SJSA1 (cell line): ENCODE measurements around the gene TBC1D17. TPM values are rescaled to one million over a fixed set of nuclear protein-coding genes. Genes with fewer than 3 reads are reported as not detected.
A peak's percentile ranks its signal among the peaks of the same experiment; 100 is the strongest.

Source experiments
- DNase-seq, 2 experiments: peaks; one replicate each; pipeline ENCODE4 v3.0.0-alpha.2; 2015 to 2020; ENCODE audit warnings: low spot score in 2 of 2, low read depth in 1 of 2
- H3K27ac ChIP-seq: fragments of 250-450 bp; sonication (Bioruptor Pico); 2 replicates; pipeline ENCODE4 v1.5.1; 2020; ENCODE audit warnings: mild to moderate bottlenecking, moderate library complexity
- H3K27me3 ChIP-seq: fragments of 250-450 bp; sonication (Bioruptor Pico); replicated peaks from 2 replicates; pipeline ENCODE4 v1.5.1; 2020; ENCODE audit warnings: mild to moderate bottlenecking, moderate library complexity
- H3K36me3 ChIP-seq: fragments of 250-450 bp; sonication (Bioruptor Pico); 2 replicates; pipeline ENCODE4 v1.5.1; 2020; ENCODE audit warnings: mild to moderate bottlenecking
- H3K4me1 ChIP-seq: fragments of 250-450 bp; sonication (Bioruptor Pico); replicated peaks from 2 replicates; pipeline ENCODE4 v1.6.1; 2021; ENCODE audit warnings: mild to moderate bottlenecking
- H3K4me3 ChIP-seq: fragments of 250-450 bp; sonication (Bioruptor Pico); 2 replicates; pipeline ENCODE4 v1.5.1; 2020; ENCODE audit warnings: mild to moderate bottlenecking
- H3K9me3 ChIP-seq: fragments of 250-450 bp; sonication (Bioruptor Pico); replicated peaks from 2 replicates; pipeline ENCODE4 v1.5.1; 2020; ENCODE audit warnings: mild to moderate bottlenecking
- total RNA-seq: library from RNA; depleted of rRNA; stranded (reverse); fragments of >200 nt; shearing (Covaris generic); gene quantifications from 2 replicates; pipeline ENCODE4 v1.2.3, GENCODE V29; 2014

The TBC1D17 gene
- total RNA-seq, 1 experiment from 2014 or later = 3.9 TPM

DNA sequence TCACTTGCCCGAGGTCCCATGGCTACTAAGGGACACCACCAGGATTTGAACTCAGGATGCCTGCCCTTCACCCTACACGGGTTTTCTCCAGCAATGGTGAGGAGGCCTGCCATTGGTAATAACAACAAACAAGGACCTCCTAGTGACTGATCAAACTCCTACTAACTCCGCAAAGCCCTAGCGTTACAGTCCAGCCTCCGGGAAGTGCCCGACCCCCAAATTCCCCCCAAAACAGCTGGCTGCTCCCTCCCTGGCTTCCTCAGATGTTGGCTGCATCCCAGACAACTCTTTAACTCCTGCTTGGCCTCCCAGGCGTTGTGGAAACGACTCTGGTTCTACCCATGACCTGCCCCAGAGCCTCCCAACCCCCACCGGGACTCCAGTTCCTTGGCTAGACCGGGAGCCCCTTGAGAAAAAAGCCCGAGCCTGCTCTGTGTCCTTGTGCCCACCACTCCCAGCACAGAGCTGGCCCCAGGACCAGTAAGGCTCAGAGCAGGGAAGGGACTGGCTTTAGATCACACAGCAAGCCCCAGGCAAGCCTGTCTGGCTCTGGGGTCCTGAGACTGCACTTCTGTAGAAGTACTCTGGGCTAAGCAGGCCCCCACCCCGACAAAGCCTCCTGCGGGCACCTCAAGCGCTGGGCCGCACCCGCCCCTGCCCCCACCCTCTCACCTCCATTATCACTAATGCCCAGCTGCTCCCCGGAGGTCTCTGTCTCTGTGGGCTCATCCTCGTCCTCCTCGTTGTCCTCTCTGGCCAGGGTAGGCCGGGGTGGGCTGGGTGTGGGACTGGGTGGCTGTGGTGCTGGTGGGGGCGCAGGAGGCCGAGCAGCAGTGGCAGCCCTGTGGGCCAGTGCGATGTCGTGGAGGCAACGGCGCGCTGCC lies 5.0 kb upstream of the TBC1D17 start:
- Histone ChIP-seq H3K27me3 (no peaks in the 10 kb centered on the region), H3K27ac (no peak overlapping the region)
- no peak for DNase-seq

DNA sequence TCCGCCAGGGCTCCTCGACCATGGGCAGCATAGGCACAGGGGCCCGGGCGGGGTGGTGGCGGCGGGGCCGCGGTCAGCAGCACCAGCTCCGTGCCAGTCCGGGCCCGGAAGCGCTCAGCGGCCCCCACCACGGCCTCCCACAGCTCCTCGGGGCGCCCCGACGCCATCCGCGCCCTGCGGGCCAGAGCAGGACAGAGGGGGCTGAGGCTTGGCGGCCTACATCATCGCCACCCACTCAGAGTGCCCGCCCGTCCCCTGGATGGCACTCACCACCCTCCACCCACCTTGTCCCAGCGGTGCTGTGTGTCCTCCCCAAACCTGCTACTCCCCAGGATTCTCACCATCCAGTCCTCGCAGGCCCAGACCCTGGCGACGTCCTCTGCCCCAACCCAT lies 4.4 kb upstream of the TBC1D17 start:
- Histone ChIP-seq H3K27me3 (no peaks in the 10 kb centered on the region), H3K4me1 (peaks cover 20% of the 10 kb centered on the region), H3K27ac (no peak overlapping the region), H3K4me3 (no peak overlapping the region), H3K36me3 (peaks cover 17% of the 10 kb centered on the region), H3K9me3 (no peaks in the 10 kb centered on the region)
- DNase-seq = no peak

More for the DNA sequence above, 5.0 kb upstream of the TBC1D17 start:
- Histone ChIP-seq H3K9me3 (no peaks in the 10 kb centered on the region), H3K4me3 (no peak overlapping the region), H3K36me3 (peaks cover 17% of the 10 kb centered on the region), H3K4me1 (peaks cover 22% of the 10 kb centered on the region)

DNA sequence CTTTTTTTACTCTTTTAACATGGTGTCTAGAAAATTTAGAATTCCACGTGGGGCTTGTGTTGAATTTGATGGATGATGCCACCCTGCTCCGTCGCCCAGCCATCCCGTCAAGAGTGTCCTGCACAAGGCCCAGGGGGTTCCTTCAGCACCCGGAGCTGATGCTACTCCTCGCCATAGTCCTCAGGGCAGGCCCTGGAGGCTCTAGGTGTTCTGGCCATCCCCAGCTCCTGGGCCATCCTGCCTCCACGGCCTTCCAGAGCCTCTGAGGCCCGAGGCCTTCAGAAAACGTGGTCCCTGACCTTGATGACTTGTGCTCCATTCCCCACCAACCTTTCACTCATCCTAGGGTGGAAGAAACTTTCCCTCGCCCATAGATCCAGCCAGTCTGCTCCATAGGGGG lies 3.7 kb upstream of the TBC1D17 start:
- H3K27ac ChIP-seq = no peak overlapping the region
- no peak overlapping the region for H3K4me3 ChIP-seq
- no peak for DNase-seq

DNA sequence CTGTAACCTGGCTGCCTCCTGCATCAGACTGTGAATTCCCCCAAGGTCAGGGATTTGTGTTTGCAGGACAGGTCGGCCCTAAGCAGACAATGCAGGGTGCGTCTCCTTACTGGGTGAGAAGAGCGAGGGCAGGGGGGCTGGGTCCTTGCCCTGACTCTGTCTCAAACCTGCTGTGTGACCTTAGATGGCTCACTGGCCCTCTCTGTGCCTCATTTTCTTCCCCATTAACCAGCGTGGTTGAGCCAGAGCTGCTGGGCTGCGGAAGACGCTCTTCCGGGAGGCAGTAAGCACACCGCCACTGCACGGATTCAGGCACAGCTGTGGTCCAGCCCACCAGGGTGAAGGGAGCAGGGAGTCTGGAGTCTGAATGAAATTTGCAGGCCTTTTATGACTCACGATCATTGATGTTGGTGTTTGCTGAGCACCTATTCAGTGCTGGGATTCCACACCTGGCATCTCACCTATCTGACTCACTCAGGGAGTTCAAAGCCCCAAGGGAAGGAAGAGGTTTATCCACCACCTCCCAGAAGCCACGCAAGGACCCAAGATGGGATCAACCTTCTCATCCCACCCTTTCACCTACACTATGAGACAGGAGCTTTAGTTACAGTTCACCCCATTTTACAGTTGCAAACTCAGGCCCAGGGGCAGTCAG lies 2.9 kb upstream of the TBC1D17 start:
- Histone ChIP-seq H3K27me3 (no peaks in the 10 kb centered on the region), H3K4me1 (peaks cover 23% of the 10 kb centered on the region), H3K27ac (no peak overlapping the region), H3K9me3 (no peaks in the 10 kb centered on the region), H3K36me3 (peaks cover 21% of the 10 kb centered on the region), H3K4me3 (no peak overlapping the region)
- DNase-seq = no peak

More for the DNA sequence above, 3.7 kb upstream of the TBC1D17 start:
- Histone ChIP-seq H3K9me3 (no peaks in the 10 kb centered on the region), H3K36me3 (peaks cover 17% of the 10 kb centered on the region), H3K27me3 (no peaks in the 10 kb centered on the region), H3K4me1 (peaks cover 27% of the 10 kb centered on the region)

DNA sequence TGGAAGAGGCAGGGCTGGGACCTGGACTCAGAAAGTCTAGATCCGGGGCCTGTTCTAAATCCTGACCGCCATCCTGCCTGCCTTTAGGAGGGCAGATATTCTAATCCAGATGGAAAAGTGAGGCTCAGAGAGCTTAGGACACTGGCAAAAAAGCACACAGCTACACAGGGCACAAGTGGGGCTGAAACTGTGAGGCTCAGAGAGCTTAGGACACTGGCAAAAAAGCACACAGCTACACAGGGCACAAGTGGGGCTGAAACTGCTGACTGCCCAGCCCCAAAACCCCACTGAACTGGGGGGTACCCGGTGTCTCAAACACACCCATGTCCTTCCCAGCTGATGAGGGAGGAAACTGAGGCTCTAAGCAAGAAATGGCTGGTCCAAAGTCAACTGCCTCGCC lies 2.3 kb upstream of the TBC1D17 start:
- DNase-seq = no peak
- no peaks in the 10 kb centered on the region for H3K9me3 ChIP-seq
- no peaks in the 10 kb centered on the region for H3K27me3 ChIP-seq
- no peak overlapping the region for H3K27ac ChIP-seq
- peak overlapping the region; percentile 83; the same call in 1 of the 2 replicates for H3K4me3 ChIP-seq
- peaks cover 18% of the 10 kb centered on the region for H3K4me1 ChIP-seq
- peaks cover 23% of the 10 kb centered on the region for H3K36me3 ChIP-seq

DNA sequence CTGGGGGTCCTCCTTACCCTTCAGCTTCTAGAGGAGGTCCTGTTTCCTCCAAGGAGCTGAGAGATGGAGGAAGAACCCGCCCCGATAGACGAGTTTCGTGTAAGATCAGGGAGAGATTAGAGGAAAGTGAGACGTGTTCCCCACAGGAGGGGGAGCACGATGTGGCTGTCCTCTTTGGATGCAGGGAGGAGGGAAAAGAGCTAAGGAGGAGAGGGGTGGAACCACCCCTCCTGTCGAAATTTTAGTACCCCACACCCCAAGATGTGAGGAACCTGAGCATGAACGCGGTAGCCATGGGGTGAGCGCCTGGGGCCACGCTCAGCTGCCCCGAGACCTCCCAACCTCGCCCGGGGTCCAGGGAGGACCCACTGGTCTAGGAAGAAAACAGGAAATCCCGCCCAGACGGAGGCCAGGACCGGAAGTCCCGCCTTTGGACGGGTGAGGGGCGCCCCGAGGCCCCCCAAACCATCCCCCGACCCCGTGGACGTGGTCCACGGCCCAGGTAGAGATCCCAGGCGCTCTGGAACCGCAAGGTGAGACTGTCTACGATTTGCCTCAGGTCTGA lies 1.6 kb upstream of the TBC1D17 start:
- peaks cover 25% of the 10 kb centered on the region for H3K36me3 ChIP-seq
- peak overlapping the region; percentile 95 for H3K27ac ChIP-seq
- H3K4me1 ChIP-seq = peaks cover 15% of the 10 kb centered on the region
- DNase-seq = peak in 1 of 2 experiments; percentile 63
- no peaks in the 10 kb centered on the region for H3K9me3 ChIP-seq
- no peaks in the 10 kb centered on the region for H3K27me3 ChIP-seq
- peak overlapping the region; percentile 83 for H3K4me3 ChIP-seq

DNA sequence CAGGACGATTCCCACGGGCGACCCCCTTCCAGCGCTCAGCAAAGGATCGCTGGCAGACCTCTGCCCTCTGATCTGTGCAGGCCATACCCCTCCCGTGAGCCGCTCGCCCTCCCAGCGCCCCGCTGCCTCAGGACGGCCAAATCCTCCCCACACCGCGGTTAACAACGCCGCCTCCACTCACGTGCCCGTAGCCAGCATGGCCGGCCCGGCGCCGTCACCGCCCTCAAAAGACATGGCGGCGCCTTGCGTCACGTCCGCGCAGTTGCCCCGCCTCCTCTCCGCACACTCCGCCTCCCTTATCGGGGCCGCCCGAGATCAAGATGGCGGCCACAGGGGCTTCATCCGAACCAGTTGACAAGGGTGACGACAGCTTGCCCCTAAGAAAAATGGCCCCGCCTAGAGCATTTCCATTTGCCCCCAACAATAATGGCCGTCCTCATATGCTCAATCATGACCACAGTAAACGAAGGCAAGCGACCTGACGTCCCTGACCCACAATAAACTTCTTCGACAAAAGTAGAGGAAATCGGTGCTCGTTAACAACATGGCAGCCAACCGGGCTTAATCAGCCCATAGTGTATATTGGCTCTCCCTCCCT lies 981 bp upstream of the TBC1D17 start:
- Histone ChIP-seq H3K27ac (peak overlapping the region; percentile 95), H3K4me1 (peaks cover 15% of the 10 kb centered on the region), H3K9me3 (no peaks in the 10 kb centered on the region), H3K27me3 (no peaks in the 10 kb centered on the region), H3K4me3 (peak overlapping the region; percentile 83), H3K36me3 (peaks cover 24% of the 10 kb centered on the region)
- peak; percentile 98 to 100 for DNase-seq

DNA sequence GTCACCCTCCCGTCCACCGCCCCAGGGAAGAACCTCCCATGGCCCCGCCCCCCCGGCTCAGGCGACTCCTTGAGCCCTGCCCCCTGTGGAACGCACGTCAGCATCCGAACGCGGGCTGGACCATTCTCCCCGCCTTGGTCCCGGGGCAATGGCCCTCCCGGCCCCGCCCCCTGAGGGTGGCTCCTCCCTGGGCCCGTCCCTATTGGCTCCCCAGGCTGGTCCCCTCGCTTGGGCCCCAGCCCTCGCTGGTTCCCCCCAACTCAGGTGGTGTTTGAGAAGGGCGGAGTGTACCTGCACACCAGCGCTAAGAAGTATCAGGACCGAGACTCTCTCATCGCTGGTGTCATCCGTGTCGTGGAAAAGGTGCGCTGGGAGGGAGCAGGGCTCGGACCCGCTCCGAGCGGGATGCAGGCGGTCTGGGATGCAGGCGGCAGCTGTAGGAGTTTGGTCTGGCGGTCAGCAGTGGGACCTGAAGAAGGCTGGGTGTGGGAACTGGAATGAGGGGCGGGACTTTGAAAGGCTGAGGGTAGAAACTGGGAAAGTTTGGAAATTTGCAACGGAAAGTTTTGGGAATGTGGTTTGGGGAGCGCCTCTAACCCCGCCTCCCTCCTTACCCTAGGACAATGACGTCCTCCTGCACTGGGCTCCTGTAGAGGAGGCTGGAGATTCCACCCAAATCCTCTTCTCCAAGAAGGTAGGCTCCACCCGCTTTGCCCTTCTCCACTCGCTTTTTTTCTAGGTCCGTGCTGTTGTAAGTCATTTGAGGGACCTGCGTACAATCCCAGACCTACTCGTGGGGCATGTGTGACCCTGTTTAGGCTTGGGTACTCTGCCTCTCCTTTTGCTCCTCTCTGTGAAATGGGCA lies 609 bp downstream of the TBC1D17 start:
- peaks cover 40% of the 10 kb centered on the region for H3K36me3 ChIP-seq
- peaks cover 15% of the 10 kb centered on the region for H3K4me1 ChIP-seq

DNA sequence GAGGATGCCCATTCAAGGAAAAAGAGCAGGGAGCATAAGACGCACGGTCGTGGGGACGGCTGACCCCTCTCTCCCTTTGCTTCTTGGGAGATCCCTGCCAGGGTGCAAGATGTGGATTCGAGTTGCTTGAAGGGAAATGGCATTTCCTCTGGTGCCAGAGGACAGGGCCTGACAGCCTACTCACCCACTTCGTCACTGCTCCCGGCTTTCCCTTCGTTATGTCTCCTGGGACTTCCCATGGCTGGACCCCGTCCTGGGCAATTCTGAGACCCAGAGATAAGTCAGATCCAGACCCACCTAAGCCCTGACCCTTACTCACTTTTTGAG lies 1.2 kb downstream of the TBC1D17 start:
- Histone ChIP-seq H3K27ac (no peak overlapping the region), H3K27me3 (no peaks in the 10 kb centered on the region), H3K4me1 (peaks cover 15% of the 10 kb centered on the region), H3K4me3 (peak overlapping the region; percentile 83; the same call in 1 of the 2 replicates), H3K36me3 (peaks cover 46% of the 10 kb centered on the region), H3K9me3 (peaks cover 7% of the 10 kb centered on the region; the same call in 1 of the 2 replicates)
- no peak for DNase-seq

More for the DNA sequence above, 609 bp downstream of the TBC1D17 start:
- no peaks in the 10 kb centered on the region for H3K27me3 ChIP-seq
- DNase-seq = peak; percentile 98
- H3K9me3 ChIP-seq = peaks cover 5% of the 10 kb centered on the region; the same call in 1 of the 2 replicates
- peak overlapping the region; percentile 95 for H3K27ac ChIP-seq
- H3K4me3 ChIP-seq = peak overlapping the region; percentile 83

DNA sequence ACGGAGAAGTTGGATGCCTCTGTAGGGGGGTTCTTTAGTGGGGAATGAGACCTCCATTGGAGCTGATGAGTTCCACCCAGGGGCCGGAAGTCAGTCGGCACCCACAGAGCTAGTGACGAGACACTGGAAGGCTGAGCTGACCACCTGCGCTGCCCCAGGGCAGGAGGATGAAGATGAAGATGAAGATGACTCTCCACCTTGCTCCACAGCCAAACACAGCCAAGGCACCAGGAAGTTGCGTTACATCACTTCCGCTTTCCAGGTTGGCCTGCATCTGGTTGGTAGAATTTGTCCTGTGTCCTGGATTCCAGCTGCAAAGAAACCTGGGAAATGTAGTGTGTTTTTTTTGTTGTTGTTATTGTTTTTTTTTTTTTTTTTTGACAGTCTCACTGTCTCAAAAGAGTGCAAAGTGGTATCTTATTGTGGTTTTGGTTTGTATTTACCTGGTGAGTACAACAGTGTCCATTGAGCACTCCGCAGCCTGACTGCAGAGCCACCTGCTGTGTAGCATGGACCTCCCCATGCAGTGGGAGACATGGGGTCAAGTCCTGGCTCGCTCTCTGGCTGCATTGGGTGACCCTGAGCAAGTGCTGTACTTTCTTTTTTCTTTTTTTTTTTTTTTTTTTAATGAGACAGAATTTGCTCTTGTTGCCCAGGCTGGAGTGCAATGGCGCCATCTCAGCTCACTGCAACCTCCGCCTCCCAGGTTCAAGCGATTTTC lies 1.9 kb downstream of the TBC1D17 start:
- Histone ChIP-seq H3K27me3 (no peaks in the 10 kb centered on the region), H3K36me3 (peaks cover 53% of the 10 kb centered on the region), H3K4me1 (peaks cover 15% of the 10 kb centered on the region), H3K9me3 (peaks cover 7% of the 10 kb centered on the region; the same call in 1 of the 2 replicates), H3K27ac (no peak overlapping the region), H3K4me3 (no peak overlapping the region)
- DNase-seq = no peak

DNA sequence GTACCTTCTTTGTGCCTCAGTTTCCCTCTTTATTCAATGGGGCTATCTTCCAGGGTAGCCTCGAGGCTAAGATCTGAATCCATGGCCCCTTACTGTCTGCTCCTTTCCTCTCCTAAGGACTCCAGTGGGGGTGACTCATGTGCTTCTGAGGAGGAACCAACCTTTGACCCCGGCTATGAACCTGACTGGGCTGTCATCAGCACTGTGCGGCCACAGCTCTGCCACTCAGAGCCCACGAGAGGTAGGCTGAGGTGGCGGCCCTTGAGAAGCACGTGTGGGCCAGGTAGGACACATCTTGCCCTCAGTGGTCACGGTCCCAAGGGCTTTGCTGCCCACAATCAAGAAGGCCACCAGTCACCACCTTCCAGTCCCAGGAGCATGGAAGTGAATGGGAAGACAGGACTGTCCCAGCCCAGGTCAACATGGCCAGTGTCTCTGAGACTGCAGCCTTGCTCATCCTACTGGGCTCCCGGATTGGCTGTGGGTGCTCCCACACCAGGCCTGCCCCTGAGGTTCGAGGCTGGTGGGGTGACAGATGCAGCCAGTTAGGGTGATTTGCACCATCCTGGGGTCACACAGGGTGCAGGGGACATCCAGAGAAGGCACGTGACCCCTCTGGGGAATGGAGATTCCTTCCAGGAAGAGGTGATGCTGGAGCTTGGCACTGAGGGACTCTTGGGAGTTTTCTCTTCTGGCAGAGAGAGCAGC lies 2.8 kb downstream of the TBC1D17 start:
- Histone ChIP-seq H3K36me3 (peaks cover 54% of the 10 kb centered on the region), H3K9me3 (peaks cover 7% of the 10 kb centered on the region; the same call in 1 of the 2 replicates), H3K4me3 (no peak overlapping the region), H3K4me1 (peaks cover 14% of the 10 kb centered on the region), H3K27me3 (no peaks in the 10 kb centered on the region), H3K27ac (no peak overlapping the region)
- no peak for DNase-seq

DNA sequence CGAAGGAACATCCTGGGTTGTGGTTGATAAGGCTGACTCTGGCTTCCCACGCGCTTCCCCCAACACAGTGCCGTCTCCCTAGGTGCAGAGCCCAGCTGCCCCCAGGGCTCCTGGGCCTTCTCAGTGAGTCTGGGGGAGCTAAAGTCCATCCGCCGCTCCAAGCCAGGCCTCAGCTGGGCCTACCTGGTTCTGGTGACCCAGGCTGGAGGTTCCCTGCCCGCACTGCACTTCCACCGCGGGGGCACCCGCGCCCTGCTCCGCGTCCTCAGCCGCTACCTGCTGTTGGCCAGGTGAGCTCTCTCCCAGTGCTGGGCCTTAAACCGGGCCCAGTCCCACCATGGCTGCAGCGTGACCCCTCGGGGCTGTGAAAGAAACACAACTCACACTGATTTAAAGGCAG lies 3.7 kb downstream of the TBC1D17 start:
- H3K4me3 ChIP-seq = no peak overlapping the region
- peaks cover 53% of the 10 kb centered on the region for H3K36me3 ChIP-seq
- H3K9me3 ChIP-seq = peaks cover 7% of the 10 kb centered on the region; the same call in 1 of the 2 replicates
- no peak for DNase-seq
- no peaks in the 10 kb centered on the region for H3K27me3 ChIP-seq
- no peak overlapping the region for H3K27ac ChIP-seq
- H3K4me1 ChIP-seq = peaks cover 8% of the 10 kb centered on the region
